ENCODE data around the gene SLC44A2.

The SLC44A2 gene

GRCh38 chr19:10679743-10680142 lies 54.4 kb downstream of the SLC44A2 start:
- DNase-seq (ENCODE audit: low spot score in 2 of 2) (no peak), ATAC-seq (no peak)
- no peaks in the 10 kb centered on the region for H3K9me3 Mint-ChIP-seq
- H3K4me1 Mint-ChIP-seq = no peaks in the 10 kb centered on the region
- H3K4me3 Mint-ChIP-seq = no peak overlapping the region
- peaks cover 100% of the 10 kb centered on the region for H3K36me3 Mint-ChIP-seq
- H3K27ac Mint-ChIP-seq = no peak overlapping the region

DNA sequence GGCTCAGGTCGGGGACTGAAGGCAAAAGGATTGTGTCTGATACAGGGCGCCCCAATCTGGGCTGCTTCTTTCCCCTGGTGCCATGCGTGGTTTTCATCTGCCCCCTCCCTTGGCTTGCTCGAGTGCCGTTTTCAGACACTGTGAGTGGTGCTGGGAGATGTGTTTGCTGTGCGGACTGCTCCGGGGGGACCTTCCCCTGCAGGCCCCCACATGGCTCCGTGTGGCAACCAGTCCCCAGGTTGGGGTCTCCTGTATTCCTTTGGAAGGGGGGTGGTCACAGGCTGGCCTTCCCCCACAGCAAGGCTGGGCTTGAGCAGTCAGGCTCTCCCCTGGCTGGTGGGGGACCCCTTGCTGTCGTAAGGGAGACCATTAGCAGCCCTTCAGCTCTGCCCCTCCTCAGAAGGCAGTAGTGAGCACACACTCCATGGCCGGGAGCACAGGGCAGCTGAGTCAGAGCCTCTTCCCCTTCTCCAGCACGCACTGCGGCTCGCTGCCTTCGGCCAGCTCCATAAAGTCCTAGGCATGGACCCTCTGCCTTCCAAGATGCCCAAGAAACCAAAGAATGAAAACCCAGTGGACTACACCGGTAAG lies 55.3 kb downstream of the SLC44A2 start:
- H3K4me1 Mint-ChIP-seq = no peaks in the 10 kb centered on the region
- H3K36me3 Mint-ChIP-seq = peaks cover 100% of the 10 kb centered on the region
- H3K9me3 Mint-ChIP-seq = no peaks in the 10 kb centered on the region
- H3K4me3 Mint-ChIP-seq = no peak overlapping the region
- no peak for ATAC-seq
- no peak for DNase-seq (ENCODE audit: low spot score in 2 of 2)
- H3K27ac Mint-ChIP-seq = peak overlapping the region; percentile 60

GRCh38 chr19:10681658-10682057 lies 56.3 kb downstream of the SLC44A2 start:
- ATAC-seq = no peak
- Mint-ChIP-seq H3K27ac (peak overlapping the region; percentile 60), H3K36me3 (peaks cover 96% of the 10 kb centered on the region), H3K4me3 (no peak overlapping the region), H3K4me1 (no peaks in the 10 kb centered on the region), H3K9me3 (no peaks in the 10 kb centered on the region)
- DNase-seq (ENCODE audit: low spot score in 2 of 2) = no peak

DNA sequence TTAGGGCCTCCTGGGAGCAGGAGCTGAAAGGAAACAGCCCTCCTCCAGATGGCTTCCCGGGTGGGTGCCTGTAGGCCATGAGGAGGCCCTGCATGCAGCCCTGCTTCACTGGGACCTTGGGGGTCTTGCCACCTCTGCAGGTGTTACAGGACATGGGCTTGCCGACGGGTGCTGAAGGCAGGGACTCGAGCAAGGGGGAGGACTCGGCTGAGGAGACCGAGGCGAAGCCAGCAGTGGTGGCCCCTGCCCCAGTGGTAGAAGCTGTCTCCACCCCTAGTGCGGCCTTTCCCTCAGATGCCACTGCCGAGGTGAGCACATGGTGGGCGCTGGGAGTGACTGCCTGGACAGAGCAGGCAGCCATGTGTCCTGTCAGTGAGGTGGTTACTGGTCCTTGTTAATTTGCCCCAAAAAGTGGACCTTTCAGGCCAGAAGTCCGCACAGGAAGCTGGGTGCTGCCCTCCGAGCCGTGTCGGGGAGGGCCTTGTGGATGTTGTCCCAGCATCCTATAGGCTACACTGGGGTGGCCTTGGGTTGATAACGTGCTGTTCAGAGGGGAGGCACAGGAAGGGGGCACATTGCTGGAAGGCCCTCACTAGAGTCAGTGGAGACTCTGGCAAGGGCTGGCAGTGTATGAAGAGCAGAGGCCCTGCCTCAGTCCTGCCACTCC lies 57.2 kb downstream of the SLC44A2 start:
- H3K4me3 Mint-ChIP-seq = no peak overlapping the region
- DNase-seq (ENCODE audit: low spot score in 2 of 2) (no peak), ATAC-seq (no peak)
- H3K36me3 Mint-ChIP-seq = peaks cover 96% of the 10 kb centered on the region
- H3K27ac Mint-ChIP-seq = peak overlapping the region; percentile 60
- H3K4me1 Mint-ChIP-seq = no peaks in the 10 kb centered on the region
- no peaks in the 10 kb centered on the region for H3K9me3 Mint-ChIP-seq

- Mint-ChIP-seq H3K27ac (no peak overlapping the region), H3K36me3 (peaks cover 96% of the 10 kb centered on the region), H3K4me3 (no peak overlapping the region), H3K9me3 (no peaks in the 10 kb centered on the region), H3K4me1 (no peaks in the 10 kb centered on the region)
- no peak for DNase-seq (ENCODE audit: low spot score in 2 of 2)
- no peak for ATAC-seq
Observed at GRCh38 chr19:10683064-10683426, 57.7 kb downstream of the SLC44A2 start.

DNA sequence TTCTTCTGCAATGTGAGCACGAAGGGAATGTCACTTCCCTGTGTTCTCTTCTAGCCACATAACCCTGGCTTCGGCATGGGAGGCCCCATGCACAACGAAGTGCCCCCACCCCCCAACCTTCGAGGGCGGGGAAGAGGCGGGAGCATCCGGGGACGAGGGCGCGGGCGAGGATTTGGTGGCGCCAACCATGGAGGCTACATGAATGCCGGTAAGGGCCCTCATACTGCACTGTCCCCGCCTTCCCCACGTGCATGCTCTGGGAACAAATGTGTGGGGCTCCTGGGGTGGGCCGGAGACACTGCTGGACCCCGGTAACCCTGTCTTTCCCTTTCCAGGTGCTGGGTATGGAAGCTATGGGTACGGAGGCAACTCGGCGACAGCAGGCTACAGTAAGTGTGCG lies 58.2 kb downstream of the SLC44A2 start:
- ATAC-seq = no peak
- no peaks in the 10 kb centered on the region for H3K9me3 Mint-ChIP-seq
- peaks cover 96% of the 10 kb centered on the region for H3K36me3 Mint-ChIP-seq
- DNase-seq (ENCODE audit: low spot score in 2 of 2) = no peak
- H3K27ac Mint-ChIP-seq = no peak overlapping the region
- no peaks in the 10 kb centered on the region for H3K4me1 Mint-ChIP-seq
- no peak overlapping the region for H3K4me3 Mint-ChIP-seq

- Mint-ChIP-seq H3K9me3 (no peaks in the 10 kb centered on the region), H3K4me1 (no peaks in the 10 kb centered on the region), H3K27ac (no peak overlapping the region), H3K4me3 (no peak overlapping the region), H3K36me3 (peaks cover 96% of the 10 kb centered on the region)
- ATAC-seq (no peak), DNase-seq (ENCODE audit: low spot score in 2 of 2) (no peak)
Observed at GRCh38 chr19:10685210-10685609, 59.9 kb downstream of the SLC44A2 start.

GRCh38 chr19:10686193-10686592 lies 60.8 kb downstream of the SLC44A2 start:
- DNase-seq (ENCODE audit: low spot score in 2 of 2) (no peak), ATAC-seq (no peak)
- Mint-ChIP-seq H3K9me3 (no peaks in the 10 kb centered on the region), H3K27ac (no peak overlapping the region), H3K36me3 (peaks cover 96% of the 10 kb centered on the region), H3K4me3 (no peak overlapping the region), H3K4me1 (no peaks in the 10 kb centered on the region)

GRCh38 chr19:10686661-10687517 lies 61.5 kb downstream of the SLC44A2 start:
- H3K9me3 Mint-ChIP-seq = no peaks in the 10 kb centered on the region
- no peak for ATAC-seq
- H3K4me3 Mint-ChIP-seq = no peak overlapping the region
- H3K4me1 Mint-ChIP-seq = peaks cover 6% of the 10 kb centered on the region
- DNase-seq (ENCODE audit: low spot score in 2 of 2) = no peak
- H3K27ac Mint-ChIP-seq = peak overlapping the region; percentile 29
- H3K36me3 Mint-ChIP-seq = peaks cover 96% of the 10 kb centered on the region

- no peaks in the 10 kb centered on the region for H3K9me3 Mint-ChIP-seq
- DNase-seq (ENCODE audit: low spot score in 2 of 2) (no peak), ATAC-seq (no peak)
- peak overlapping the region; percentile 29 for H3K27ac Mint-ChIP-seq
- peaks cover 12% of the 10 kb centered on the region for H3K4me1 Mint-ChIP-seq
- no peak overlapping the region for H3K4me3 Mint-ChIP-seq
- peaks cover 96% of the 10 kb centered on the region for H3K36me3 Mint-ChIP-seq
Observed at GRCh38 chr19:10687518-10688288, 62.4 kb downstream of the SLC44A2 start.

DNA sequence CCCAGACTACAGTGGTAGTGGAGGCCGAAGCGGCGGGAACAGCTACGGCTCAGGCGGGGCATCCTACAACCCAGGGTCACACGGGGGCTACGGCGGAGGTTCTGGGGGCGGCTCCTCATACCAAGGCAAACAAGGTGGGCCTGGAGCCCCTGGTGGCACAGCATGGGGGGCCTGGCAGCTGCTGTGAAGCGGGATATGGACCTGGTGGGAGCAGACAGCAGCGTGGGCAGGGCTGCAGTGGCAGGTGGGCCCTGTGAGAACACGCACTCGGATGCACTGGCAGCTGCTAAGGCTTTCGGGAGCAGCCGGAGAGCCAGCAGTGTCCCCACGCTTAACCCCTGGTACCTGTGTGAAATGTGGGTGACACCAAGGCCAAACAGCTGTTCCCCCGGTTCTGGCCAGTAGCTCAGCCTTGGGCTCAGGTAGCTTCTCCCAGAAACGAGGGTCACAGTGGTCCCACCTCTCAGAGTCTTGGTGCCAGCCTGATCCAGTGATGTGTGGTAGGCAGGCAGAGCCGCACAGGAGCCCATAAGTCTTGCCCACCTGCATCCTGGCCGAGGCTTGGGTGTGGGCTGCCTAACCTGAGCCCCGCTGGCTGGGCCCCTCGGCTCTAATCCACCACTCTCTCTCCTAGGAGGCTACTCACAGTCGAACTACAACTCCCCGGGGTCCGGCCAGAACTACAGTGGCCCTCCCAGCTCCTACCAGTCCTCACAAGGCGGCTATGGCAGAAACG lies 63.4 kb downstream of the SLC44A2 start:
- Mint-ChIP-seq H3K4me1 (peaks cover 14% of the 10 kb centered on the region), H3K9me3 (no peaks in the 10 kb centered on the region), H3K4me3 (no peak overlapping the region), H3K27ac (peak overlapping the region; percentile 58), H3K36me3 (peaks cover 89% of the 10 kb centered on the region)
- DNase-seq (ENCODE audit: low spot score in 2 of 2) (no peak), ATAC-seq (no peak)

- H3K4me3 Mint-ChIP-seq = no peak overlapping the region
- H3K36me3 Mint-ChIP-seq = peaks cover 74% of the 10 kb centered on the region
- no peak overlapping the region for H3K27ac Mint-ChIP-seq
- H3K9me3 Mint-ChIP-seq = no peaks in the 10 kb centered on the region
- no peak for ATAC-seq
- H3K4me1 Mint-ChIP-seq = peaks cover 23% of the 10 kb centered on the region
- DNase-seq (ENCODE audit: low spot score in 2 of 2) = no peak
Observed at GRCh38 chr19:10690341-10690781, 65.0 kb downstream of the SLC44A2 start.

DNA sequence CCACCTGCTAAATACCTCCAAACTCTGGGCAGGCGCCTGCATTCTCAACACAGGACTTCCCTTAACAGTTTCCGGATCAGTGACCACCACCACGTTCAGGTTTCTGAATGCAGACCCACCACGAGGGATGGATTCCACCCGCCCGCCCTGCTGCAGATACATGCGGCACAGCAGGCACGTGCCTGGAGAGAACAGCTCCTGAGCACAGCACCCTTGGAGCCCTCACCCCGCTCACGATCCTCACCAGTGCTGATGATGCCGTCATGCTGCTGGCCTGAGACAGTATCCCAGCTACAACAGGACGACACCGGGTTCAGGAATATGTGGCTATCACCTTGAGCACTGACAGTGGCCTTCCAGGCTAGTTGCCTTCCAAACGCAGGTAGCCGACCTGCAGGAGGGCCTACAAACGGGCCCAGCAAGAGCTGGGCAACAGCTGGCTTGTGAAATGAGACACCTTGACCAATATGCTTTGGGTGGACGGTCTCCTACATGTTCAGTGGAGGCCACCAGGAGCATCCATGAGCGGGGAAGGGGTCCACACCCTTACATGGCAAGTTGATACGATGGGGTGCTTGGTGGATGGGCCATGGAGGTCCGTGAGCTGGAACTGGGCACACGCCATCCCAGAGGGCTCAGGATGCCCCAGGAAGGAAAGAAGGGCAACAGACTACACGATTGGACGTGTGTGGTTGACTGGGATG lies 66.0 kb downstream of the SLC44A2 start:
- no peak overlapping the region for H3K4me3 Mint-ChIP-seq
- peak overlapping the region; percentile 66 for H3K27ac Mint-ChIP-seq
- peaks cover 71% of the 10 kb centered on the region for H3K36me3 Mint-ChIP-seq
- ATAC-seq = no peak
- H3K9me3 Mint-ChIP-seq = no peaks in the 10 kb centered on the region
- H3K4me1 Mint-ChIP-seq = peaks cover 33% of the 10 kb centered on the region
- no peak for DNase-seq (ENCODE audit: low spot score in 2 of 2)

- no peak overlapping the region for H3K4me3 Mint-ChIP-seq
- H3K36me3 Mint-ChIP-seq = peaks cover 67% of the 10 kb centered on the region
- DNase-seq (ENCODE audit: low spot score in 2 of 2) = no peak
- H3K9me3 Mint-ChIP-seq = no peaks in the 10 kb centered on the region
- no peak for ATAC-seq
- H3K4me1 Mint-ChIP-seq = peaks cover 34% of the 10 kb centered on the region
- peak overlapping the region; percentile 66 for H3K27ac Mint-ChIP-seq
Observed at GRCh38 chr19:10691883-10692282, 66.5 kb downstream of the SLC44A2 start.

All from stimulated activated effector memory CD8-positive, alpha-beta T cell treated with anti-CD3 and anti-CD28 coated beads, Interleukin-12 subunit alpha, Interleukin-12 subunit beta, amount 100 ng/mL, for 72 hours (primary cell).